Measurements from ENCODE around the gene UBE2V1. TPM values are rescaled to one million over a fixed set of nuclear protein-coding genes. Genes with fewer than 3 reads are reported as not detected.

Gene UBE2V1
- total RNA-seq, 2 experiments from 2014 or later: 57.3 to 143 TPM

GRCh38 chr20:50037123-50037522, 75.8 kb downstream of the UBE2V1 start:
- ChIA-PET POLR2A (no interaction called here), CTCF (ENCODE audit: unreplicated experiment) (no interaction called here)
- DNase-seq (ENCODE audit: low spot score): no peak
- no peak overlapping the region for H3K4me2 ChIP-seq (ENCODE audit: low read length)
- H3K36me3 ChIP-seq (ENCODE audit: insufficient read depth, low read length): no peaks in the 10 kb centered on the region
- H3K9me3 ChIP-seq (ENCODE audit: low read length): no peaks in the 10 kb centered on the region
- H3K27ac ChIP-seq (ENCODE audit: low read depth, low read length, poor library complexity, severe bottlenecking): no peak overlapping the region
- no TSS peak for BruUV-seq (replicated peaks)
- H3K9me2 ChIP-seq (ENCODE audit: insufficient read depth, low read length): no peaks in the 10 kb centered on the region
- no peak overlapping the region for H3K4me3 ChIP-seq (ENCODE audit: low read depth, low read length, poor library complexity, severe bottlenecking)
- H4K20me1 ChIP-seq (ENCODE audit: insufficient read depth, low read length): no peaks in the 10 kb centered on the region
- peaks cover 28% of the 10 kb centered on the region for H3K4me1 ChIP-seq (ENCODE audit: insufficient read depth, low read length, poor library complexity, severe bottlenecking)
- intact Hi-C loops (cut with micrococcal nuclease; ENCODE audit: unreplicated experiment): no loop called here
- no peaks in the 10 kb centered on the region for H3K79me2 ChIP-seq (ENCODE audit: insufficient read depth, low read depth, low read length)
- TF ChIP-seq CTCF (conservative IDR thresholded peaks at IDR 0.05; ENCODE audit: low read length): no peak
- TF ChIP-seq EZH2phosphoT487 (IDR thresholded peaks at IDR 0.05; ENCODE audit: borderline replicate concordance, low read depth, low read length): no peak
- no peak overlapping the region for H2AFZ ChIP-seq (ENCODE audit: low read length)

GRCh38 chr20:50036703-50037102, 76.2 kb downstream of the UBE2V1 start:
- Histone ChIP-seq H4K20me1 (ENCODE audit: insufficient read depth, low read length) (no peaks in the 10 kb centered on the region), H3K79me2 (ENCODE audit: insufficient read depth, low read depth, low read length) (no peaks in the 10 kb centered on the region), H3K36me3 (ENCODE audit: insufficient read depth, low read length) (no peaks in the 10 kb centered on the region), H3K4me1 (ENCODE audit: insufficient read depth, low read length, poor library complexity, severe bottlenecking) (peaks cover 23% of the 10 kb centered on the region), H3K4me3 (ENCODE audit: low read depth, low read length, poor library complexity, severe bottlenecking) (no peak overlapping the region), H3K9me3 (ENCODE audit: low read length) (no peaks in the 10 kb centered on the region), H3K4me2 (ENCODE audit: low read length) (no peak overlapping the region), H3K9me2 (ENCODE audit: insufficient read depth, low read length) (no peaks in the 10 kb centered on the region), H3K27ac (ENCODE audit: low read depth, low read length, poor library complexity, severe bottlenecking) (no peak overlapping the region), H2AFZ (ENCODE audit: low read length) (no peak overlapping the region)
- POLR2A ChIA-PET: no interaction called here
- intact Hi-C loops (cut with micrococcal nuclease; ENCODE audit: unreplicated experiment): no loop called here
- CTCF ChIA-PET (ENCODE audit: unreplicated experiment): no interaction called here
- no peak for DNase-seq (ENCODE audit: low spot score)
- TF ChIP-seq EZH2phosphoT487 (IDR thresholded peaks at IDR 0.05; ENCODE audit: borderline replicate concordance, low read depth, low read length) (no peak), CTCF (conservative IDR thresholded peaks at IDR 0.05; ENCODE audit: low read length) (no peak)
- no TSS peak for BruUV-seq (replicated peaks)

- TF ChIP-seq CTCF (conservative IDR thresholded peaks at IDR 0.05; ENCODE audit: low read length): no peak
- TF ChIP-seq EZH2phosphoT487 (IDR thresholded peaks at IDR 0.05; ENCODE audit: borderline replicate concordance, low read depth, low read length): no peak
- BruUV-seq (replicated peaks): no TSS peak
- CTCF ChIA-PET (ENCODE audit: unreplicated experiment): interaction anchor here (0.7 kb wide), 1 partner anchor 37 kb away, joined by 3 read pairs; no protein-coding TSS in a partner anchor
- Histone ChIP-seq H3K4me1 (ENCODE audit: insufficient read depth, low read length, poor library complexity, severe bottlenecking) (peaks cover 3% of the 10 kb centered on the region), H4K20me1 (ENCODE audit: insufficient read depth, low read length) (no peaks in the 10 kb centered on the region), H2AFZ (ENCODE audit: low read length) (no peak overlapping the region), H3K36me3 (ENCODE audit: insufficient read depth, low read length) (no peaks in the 10 kb centered on the region), H3K79me2 (ENCODE audit: insufficient read depth, low read depth, low read length) (no peaks in the 10 kb centered on the region), H3K9me2 (ENCODE audit: insufficient read depth, low read length) (no peaks in the 10 kb centered on the region), H3K27ac (ENCODE audit: low read depth, low read length, poor library complexity, severe bottlenecking) (no peak overlapping the region), H3K4me2 (ENCODE audit: low read length) (no peak overlapping the region), H3K9me3 (ENCODE audit: low read length) (no peaks in the 10 kb centered on the region), H3K4me3 (ENCODE audit: low read depth, low read length, poor library complexity, severe bottlenecking) (no peak overlapping the region)
- no peak for DNase-seq (ENCODE audit: low spot score)
- POLR2A ChIA-PET: no interaction called here
- intact Hi-C loops (cut with micrococcal nuclease; ENCODE audit: unreplicated experiment): no loop called here
Measured at GRCh38 chr20:50034567-50035180, 78.3 kb downstream of the UBE2V1 start.
